Measurements from ENCODE around the gene CNTN4.

DNA sequence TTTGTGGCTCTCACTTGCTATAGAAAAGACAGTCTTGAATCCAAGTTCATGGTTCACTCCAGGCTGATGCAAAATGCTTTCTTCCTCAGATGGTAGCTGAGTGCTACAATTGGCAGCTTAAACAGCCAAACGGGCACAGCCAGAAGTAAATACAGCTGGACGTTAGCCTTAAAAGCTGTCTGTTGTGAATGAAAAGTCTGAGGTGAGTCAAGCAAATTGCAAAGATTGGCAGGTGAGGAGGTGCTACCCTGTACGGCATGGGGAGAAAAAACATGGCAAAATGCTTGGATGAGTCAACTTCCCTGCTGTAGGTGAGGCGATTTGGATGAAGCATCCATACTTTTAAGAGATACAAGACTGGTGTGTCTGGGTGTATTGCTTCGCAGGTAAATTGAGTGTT lies 971.1 kb downstream of the CNTN4 start:
- TF ChIP-seq CTCF (optimal IDR thresholded peaks at IDR 0.05 in 1 of 3, IDR thresholded peaks at IDR 0.05 in 1 of 3, conservative IDR thresholded peaks at IDR 0.05 in 1 of 3; ENCODE audit: extremely low read depth in 1 of 3, insufficient read depth in 2 of 3, low read length in 3 of 3) (no peak), EZH2 (IDR thresholded peaks at IDR 0.05; ENCODE audit: low read length) (no peak)

All from keratinocyte (primary cell).